ENCODE data around the gene THUMPD2.
"Not testable (repeated sequence)": the region's sequence is repeated elsewhere in the genome, so short reads cannot be mapped to it uniquely, and the experiment has no call there.

Gene THUMPD2

GRCh38 chr2:39778775-39779340, at the start of gene THUMPD2:
Gene THUMPD2 (minus strand): TSS chr2:39779258. CDS start chr2:39779239, 19 bp downstream.
- peak in 1 of 2 donors; percentile 21 for DNase-seq (ENCODE audit: low read depth in 2 of 2, low spot score in 1 of 2)

- DNase-seq (ENCODE audit: low read depth in 2 of 2, low spot score in 1 of 2) = no peak
Measured at GRCh38 chr2:39821871-39822270, 42.8 kb upstream of the THUMPD2 start.

- DNase-seq (ENCODE audit: low read depth in 2 of 2, low spot score in 1 of 2) = no peak
Measured at GRCh38 chr2:39816845-39817244, 37.8 kb upstream of the THUMPD2 start.

- DNase-seq (ENCODE audit: low read depth in 2 of 2, low spot score in 1 of 2) = no peak
Measured at GRCh38 chr2:39816428-39816827, 37.4 kb upstream of the THUMPD2 start.

GRCh38 chr2:39805936-39806608, 27.0 kb upstream of the THUMPD2 start:
- no peak for DNase-seq (ENCODE audit: low read depth in 2 of 2, low spot score in 1 of 2)

- no peak for DNase-seq (ENCODE audit: low read depth in 2 of 2, low spot score in 1 of 2)
Measured at GRCh38 chr2:39803839-39804238, 24.8 kb upstream of the THUMPD2 start.

- DNase-seq (ENCODE audit: low read depth in 2 of 2, low spot score in 1 of 2) = no peak
Measured at GRCh38 chr2:39800752-39801151, 21.7 kb upstream of the THUMPD2 start.

- DNase-seq (ENCODE audit: low read depth in 2 of 2, low spot score in 1 of 2) = no peak
Measured at GRCh38 chr2:39796134-39796533, 17.1 kb upstream of the THUMPD2 start.

GRCh38 chr2:39790216-39790818, 11.3 kb upstream of the THUMPD2 start:
- not testable (repeated sequence) for DNase-seq (ENCODE audit: low read depth in 2 of 2, low spot score in 1 of 2)

GRCh38 chr2:39787950-39788349, 8.9 kb upstream of the THUMPD2 start:
- no peak for DNase-seq (ENCODE audit: low read depth in 2 of 2, low spot score in 1 of 2)

GRCh38 chr2:39786761-39787522, 7.9 kb upstream of the THUMPD2 start:
- no peak for DNase-seq (ENCODE audit: low read depth in 2 of 2, low spot score in 1 of 2)

- DNase-seq (ENCODE audit: low read depth in 2 of 2, low spot score in 1 of 2) = no peak
Measured at GRCh38 chr2:39782591-39782990, 3.5 kb upstream of the THUMPD2 start.

- DNase-seq (ENCODE audit: low read depth in 2 of 2, low spot score in 1 of 2) = no peak
Measured at GRCh38 chr2:39781697-39782096, 2.6 kb upstream of the THUMPD2 start.

- DNase-seq (ENCODE audit: low read depth in 2 of 2, low spot score in 1 of 2) = no peak
Measured at GRCh38 chr2:39780825-39781600, 2.0 kb upstream of the THUMPD2 start.

- DNase-seq (ENCODE audit: low read depth in 2 of 2, low spot score in 1 of 2) = no peak
Measured at GRCh38 chr2:39779927-39780326, 869 bp upstream of the THUMPD2 start.

- no peak for DNase-seq (ENCODE audit: low read depth in 2 of 2, low spot score in 1 of 2)
Measured at GRCh38 chr2:39779341-39779851, 338 bp upstream of the THUMPD2 start.

- DNase-seq (ENCODE audit: low read depth in 2 of 2, low spot score in 1 of 2) = no peak
Measured at GRCh38 chr2:39778233-39778632, 825 bp downstream of the THUMPD2 start.

GRCh38 chr2:39772812-39773152, 6.3 kb downstream of the THUMPD2 start:
- DNase-seq (ENCODE audit: low read depth in 2 of 2, low spot score in 1 of 2) = no peak

GRCh38 chr2:39772086-39772811, 6.8 kb downstream of the THUMPD2 start:
- no peak for DNase-seq (ENCODE audit: low read depth in 2 of 2, low spot score in 1 of 2)

GRCh38 chr2:39762448-39762847, 16.6 kb downstream of the THUMPD2 start:
- DNase-seq (ENCODE audit: low read depth in 2 of 2, low spot score in 1 of 2) = no peak
